GM18520 (cell line): ENCODE results near the gene PLCB3.

Source experiments
- ATAC-seq: cut with Tn5 transposase; IDR thresholded peaks from one replicate; pipeline ENCODE4 v1.9.1; 2021; ENCODE audit not compliant: unreplicated experiment

PLCB3 gene

DNA sequence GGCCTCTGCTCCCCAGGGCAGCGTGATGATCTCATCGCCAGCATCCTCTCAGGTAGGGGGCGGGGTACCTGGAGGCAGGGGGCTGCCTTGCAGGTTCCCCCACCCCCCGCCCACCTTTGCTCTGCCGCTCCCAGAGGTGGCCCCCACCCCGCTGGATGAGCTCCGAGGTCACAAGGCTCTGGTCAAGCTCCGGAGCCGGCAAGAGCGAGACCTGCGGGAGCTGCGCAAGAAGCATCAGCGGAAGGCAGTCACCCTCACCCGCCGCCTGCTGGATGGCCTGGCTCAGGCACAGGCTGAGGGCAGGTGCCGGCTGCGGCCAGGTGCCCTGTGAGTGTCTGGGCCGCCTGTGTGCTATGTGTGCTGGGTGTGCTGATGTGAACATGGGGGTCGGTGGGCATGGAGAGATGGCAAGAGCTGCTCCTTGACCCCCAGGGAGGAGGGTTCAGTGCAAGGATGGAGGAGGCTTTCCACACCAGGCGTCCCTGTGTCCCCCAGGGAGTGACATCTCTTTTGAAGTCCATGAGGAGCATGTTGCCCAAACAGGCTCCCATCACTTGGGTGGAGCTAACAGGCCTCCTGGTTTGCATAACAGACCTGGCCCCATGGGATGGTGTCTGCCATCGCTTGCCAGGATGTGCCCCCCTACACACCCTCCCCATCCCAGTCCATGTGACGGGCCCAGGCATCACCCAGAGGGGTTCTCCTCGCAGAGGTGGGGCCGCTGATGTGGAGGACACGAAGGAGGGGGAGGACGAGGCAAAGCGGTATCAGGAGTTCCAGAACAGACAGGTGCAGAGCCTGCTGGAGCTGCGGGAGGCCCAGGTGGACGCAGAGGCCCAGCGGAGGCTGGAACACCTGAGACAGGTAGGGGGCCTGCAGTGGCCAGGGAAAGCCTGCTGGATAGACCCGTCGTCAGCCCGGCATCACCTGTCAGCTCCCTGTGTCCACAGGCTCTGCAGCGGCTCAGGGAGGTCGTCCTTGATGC, 14.1 kb downstream of the PLCB3 start:
- ATAC-seq: no peak

DNA sequence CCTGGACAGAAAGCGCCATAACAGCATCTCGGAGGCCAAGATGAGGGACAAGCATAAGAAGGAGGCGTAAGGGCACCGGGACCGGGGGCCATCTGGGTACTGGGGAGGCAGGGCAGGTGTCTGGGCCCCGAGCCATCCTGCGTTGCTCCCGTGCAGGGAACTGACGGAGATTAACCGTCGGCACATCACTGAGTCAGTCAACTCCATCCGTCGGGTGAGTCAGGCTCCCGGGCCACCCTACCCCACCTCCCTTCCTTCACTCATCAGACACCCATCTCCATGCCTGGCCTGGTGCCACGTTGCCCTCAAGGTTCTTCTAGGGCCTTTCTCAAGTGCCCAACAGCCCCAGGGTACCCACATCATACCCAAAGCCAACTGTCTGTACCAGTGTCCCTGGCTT, 15.0 kb downstream of the PLCB3 start:
- ATAC-seq: no peak

DNA sequence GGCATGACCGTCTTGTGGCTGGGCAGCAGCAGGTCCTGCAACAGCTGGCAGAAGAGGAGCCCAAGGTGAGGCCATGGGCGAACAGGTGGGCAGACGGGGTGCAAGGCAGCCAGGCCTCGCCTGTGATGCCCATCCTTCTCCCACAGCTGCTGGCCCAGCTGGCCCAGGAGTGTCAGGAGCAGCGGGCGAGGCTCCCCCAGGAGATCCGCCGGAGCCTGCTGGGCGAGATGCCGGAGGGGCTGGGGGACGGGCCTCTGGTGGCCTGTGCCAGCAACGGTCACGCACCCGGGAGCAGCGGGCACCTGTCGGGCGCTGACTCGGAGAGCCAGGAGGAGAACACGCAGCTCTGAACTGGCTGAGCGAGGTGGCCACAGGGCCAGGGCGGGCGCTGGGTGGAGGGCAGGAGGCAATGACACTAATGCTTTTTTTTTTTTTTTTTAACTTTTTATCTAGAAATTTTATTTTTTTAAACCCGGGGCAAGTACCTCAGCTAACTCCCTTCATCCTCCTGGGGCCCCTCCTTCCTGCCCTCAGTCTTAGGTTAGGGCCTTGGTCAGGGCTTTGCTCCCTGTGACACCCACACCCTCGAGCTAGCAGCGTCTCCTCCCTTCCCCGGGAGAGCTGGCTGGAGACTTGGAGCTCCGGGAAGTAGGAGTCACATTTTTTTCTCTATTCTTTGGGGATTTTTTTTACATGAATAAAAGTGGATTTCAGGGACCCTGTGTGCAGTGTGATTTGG, 16.0 kb downstream of the PLCB3 start:
- no peak for ATAC-seq

DNA sequence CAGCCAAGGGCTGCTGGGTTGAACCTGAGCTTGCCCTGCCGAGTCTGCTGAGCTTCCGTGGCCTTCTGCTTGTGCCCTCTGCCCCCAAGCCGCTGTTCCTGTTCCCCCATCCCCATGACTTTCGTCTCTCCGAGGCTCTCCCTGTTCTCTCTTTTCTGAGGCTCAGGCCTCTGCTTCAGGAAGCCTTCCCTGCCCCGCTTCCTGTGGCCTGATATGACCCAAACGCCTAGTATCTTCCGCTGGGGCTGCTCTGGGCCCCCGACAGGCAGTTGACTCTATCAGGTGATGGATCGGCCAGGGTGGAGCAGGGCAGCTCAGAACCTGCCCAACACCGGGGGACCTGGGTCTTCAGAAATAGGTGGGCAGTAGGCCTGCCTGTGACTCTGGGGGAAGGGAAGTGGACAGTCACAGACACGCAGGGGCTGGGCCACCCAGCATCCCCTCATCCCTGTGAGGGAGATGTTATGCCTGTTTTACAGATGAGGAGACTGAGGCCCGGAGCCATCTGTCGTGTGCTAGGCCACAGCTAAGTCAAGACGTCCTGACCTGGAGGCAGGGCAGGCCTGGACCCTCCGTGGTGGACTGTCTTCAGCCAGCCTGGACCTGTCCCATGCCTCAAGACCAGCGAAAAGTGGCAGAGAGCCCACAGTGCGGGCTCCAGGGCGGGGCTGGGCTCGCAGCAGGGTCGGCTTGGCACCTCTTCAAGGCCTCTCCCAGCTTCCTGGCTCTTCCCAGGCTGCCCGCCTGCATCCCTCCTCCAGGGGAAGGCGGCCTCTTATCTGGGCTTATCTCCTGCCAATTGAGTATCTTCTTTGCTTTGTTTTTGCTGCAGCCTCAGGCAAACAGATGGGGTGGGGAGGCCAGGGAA, 16.9 kb downstream of the PLCB3 start:
- ATAC-seq: no peak

DNA sequence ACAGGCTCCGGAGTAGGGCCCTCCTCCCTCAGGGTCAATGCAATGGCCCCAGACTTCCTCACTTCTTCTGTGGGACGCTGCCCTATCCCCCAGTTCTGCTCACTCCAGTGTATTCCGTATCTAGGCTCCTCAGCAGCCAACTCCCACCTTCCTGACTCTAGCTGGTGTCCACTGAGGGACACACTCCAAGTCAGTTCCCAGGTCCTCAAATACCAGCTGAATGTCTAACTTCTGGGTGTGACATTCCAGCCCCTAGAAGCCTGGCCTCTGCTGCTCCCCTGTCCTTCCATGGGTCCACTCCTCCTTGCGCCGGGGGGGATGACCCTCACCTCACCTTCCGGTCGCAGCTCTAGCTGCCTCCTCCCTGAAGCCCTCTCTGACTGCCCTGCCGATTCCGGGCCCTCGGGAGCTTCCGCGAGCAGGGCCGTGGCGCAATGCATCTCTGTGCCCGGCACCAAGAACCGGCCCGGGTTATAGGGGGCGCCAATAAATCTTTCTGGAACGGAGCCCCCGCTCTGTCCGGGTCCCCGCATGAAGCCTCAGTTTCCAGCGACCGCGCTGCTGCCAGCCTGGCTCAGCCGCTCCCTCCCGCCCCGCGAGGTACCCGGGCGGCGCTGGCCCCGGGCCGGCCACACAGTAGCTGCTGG, 17.7 kb downstream of the PLCB3 start:
- ATAC-seq: peak; percentile 5

DNA sequence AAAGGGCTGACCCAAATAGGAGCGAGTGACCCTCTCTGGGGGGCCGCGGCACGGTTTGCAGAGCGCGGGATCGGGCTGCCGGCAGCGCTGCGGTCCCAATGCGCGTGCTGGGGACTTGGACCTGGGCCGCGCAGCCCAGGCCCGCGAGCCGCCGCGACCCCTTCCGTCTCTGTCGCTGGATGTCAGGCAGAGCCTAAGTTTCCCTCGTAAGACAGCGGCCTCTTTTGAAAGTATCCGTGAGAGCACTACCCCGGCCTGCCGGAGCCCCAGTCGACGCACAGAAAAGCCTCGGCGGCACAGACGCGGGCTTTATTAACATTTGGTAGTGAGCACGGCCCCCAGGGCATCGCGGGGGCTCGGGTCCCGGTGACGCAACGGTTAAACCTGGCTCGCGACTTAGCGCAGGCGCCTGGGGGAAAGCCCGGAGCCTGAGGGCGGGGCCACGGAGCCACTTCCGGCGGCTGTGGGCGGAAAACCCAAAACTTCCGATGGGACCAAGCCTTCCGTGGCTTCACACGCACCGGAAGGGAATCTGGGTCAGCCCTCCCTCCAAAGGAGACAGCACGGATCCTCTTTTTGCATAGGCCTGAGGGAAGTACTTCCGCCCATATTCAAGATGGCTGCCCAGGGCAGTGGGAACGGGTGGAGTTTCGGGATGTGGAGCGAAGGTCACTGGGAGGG, 18.4 kb downstream of the PLCB3 start:
- ATAC-seq: peak; percentile 72

DNA sequence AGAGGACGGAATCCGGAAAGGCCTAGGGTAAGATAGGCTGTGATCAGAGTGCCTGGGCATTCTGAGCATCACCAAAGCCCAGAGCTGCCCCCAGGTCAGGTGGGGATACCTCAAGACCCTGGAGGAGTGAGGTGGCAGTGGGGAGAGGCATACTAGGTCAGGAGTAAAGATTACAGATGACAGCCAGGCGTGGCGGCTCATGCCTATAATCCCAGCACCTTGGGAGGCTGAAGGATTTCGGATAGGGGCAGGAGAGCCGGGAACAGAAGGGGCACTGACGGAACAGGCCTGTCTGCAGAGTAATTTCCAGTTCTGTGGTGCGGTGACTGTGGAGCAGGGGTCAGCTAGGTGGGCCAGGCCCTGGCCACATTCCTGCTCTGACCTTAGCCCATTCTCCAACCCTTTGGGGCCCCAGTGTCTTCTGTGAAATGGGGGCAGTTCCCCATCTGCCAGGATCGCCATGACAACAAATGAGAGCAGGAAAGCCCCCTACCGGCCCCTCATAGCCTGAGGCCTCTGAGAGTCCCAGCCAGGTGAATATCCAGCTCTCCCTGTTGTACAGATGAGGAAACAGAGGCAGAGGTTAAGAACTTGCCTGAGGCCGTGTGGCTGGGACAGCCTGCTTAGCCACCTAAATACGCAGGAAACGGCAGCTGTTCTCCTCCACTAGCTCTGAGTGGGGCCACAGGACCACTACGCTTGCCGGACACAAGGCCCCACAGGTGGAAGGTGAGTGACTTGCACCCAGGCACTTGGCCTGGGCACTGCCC, 23.9 kb downstream of the PLCB3 start:
- ATAC-seq: no peak

DNA sequence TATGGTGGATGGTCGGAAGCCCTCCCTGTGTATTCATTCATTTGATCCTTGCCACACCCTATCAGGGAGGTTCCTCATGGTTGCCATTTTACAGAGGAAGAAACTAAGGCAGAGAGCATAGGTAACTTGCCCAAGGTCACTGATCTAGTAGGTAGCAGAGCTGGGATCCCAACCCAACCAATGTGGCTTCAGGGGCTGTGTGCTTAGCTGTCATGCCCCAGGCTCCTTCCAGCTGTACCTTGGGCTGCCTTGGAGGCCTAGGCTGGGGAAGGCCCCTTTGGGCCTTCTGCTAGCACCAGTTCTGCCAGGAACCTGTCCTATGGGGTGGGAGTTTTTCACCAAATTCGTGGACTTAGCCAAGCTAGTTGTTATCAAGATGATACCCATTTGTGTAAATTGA, 24.5 kb downstream of the PLCB3 start:
- no peak for ATAC-seq

DNA sequence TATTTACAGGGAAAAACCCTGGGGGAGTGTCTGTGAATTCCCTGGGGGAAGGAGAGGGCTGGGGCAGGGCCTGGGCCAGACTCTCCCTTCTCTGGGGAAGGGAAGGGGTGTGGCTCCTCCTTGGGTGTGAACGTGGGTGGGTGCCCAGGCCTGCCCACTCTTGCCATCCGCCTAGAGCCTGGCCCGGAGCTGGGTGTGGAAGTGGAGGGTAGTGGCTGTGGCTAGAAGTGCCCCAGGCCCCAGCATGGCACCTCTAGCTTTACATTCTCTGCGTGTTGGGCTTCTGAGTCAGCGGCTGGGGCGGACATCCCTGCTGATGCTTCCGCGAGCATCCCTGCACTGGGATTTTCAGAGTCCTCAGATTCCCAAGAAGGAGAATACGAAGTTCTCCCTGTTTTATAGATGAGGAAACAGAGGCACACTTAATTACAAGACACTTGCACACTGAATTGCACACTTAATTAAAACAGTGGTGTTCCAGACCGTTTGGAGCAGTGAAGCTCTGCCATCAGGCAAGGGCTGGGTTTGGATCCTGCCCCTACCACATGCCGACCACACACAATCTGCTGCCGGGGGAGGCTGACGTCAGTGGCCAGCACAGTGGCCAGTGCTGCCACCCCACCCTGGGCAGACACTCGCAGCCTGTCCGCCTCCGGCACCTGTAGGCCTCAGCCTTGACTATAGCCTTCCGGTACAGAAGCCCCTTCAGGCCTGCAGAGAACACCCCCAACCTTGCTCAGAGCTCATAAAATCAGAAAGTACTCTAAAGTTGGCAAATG, 25.5 kb downstream of the PLCB3 start:
- no peak for ATAC-seq

DNA sequence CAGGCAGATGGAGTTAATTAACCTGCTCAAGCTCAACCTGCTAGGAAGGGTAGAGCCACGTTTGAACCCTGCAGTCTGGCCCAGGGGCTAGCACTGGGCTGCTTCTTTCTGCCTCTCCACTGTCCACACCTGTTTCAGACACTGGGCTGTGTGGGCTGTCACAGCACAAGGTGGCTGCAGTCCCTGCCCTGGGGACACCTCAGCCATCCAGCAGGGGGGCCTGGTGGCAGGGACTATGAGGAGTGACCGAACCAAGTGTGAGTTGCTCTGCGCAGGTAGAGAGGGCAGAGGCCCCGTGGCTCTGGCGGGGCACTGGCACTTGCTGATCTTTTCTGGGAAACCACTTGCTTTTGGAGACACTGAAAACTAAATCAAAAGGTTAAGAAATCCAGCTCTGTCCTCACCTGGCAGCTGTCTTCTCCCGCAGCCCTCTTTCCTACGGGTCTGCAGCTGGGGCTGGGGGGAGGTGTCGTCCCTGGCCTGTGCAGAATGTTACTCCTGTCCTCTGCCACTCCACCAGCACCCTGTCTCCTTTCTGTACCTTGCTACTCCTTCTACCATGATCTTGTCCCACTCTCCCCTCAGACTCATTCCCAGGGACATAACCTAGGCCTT, 27.4 kb downstream of the PLCB3 start:
- ATAC-seq: no peak

DNA sequence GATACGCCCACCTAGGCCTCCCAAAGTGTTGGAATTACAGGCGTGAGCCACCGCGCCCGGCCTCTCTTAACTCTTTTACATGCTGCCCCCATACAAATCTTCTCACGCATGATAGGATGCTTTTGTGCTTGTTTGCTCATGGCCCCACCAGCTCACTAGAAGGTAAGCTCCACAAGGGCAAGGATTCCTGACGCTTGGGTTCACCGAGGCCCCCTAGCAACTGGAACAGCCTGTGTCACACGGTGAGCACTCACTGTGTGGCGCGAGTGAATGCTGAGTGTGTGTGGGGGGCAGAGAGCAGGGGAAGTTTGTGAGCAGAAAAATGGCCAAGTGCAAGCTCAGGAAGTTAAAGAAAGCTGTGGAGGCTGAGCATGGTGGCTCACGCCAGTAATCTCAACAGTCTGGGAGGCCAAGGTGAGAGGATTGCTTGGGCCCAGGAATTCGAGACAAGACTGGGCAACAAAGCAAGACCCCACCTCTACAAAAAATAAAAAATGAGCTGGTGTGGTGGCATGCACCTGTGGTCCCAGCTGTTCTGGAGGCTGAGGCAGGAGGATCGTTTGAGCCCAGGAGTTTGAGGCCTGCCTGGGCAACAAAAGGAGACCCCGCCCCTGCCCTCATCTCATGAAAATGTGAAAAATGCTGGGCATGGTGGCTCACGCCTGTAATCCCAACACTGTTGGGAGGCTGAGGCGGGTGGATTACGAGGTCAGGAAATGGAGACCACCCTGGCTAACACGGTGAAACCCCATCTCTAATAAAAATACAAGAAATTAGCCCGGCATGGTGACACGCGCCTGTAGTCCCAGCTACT, 30.8 kb downstream of the PLCB3 start:
- no peak for ATAC-seq

DNA sequence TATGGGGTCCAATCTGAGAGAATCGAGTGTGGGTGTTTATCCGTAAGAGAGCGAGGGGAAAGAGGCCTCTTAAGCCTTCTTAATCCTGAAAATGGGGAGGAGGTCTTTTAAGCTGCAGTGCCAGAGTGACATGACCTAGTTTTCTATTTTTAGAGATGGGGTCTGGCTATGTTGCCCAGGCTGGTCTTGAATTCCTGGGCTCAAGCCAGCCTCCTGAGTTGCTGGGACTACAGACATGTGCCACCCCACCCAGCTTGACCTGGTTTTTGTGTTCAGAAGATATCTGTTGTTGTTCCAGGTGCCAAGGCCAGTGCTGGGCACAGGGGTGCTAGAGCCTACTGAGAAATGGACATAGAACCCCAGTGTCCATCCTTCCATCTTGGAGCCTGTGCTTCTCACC, 31.8 kb downstream of the PLCB3 start:
- no peak for ATAC-seq

DNA sequence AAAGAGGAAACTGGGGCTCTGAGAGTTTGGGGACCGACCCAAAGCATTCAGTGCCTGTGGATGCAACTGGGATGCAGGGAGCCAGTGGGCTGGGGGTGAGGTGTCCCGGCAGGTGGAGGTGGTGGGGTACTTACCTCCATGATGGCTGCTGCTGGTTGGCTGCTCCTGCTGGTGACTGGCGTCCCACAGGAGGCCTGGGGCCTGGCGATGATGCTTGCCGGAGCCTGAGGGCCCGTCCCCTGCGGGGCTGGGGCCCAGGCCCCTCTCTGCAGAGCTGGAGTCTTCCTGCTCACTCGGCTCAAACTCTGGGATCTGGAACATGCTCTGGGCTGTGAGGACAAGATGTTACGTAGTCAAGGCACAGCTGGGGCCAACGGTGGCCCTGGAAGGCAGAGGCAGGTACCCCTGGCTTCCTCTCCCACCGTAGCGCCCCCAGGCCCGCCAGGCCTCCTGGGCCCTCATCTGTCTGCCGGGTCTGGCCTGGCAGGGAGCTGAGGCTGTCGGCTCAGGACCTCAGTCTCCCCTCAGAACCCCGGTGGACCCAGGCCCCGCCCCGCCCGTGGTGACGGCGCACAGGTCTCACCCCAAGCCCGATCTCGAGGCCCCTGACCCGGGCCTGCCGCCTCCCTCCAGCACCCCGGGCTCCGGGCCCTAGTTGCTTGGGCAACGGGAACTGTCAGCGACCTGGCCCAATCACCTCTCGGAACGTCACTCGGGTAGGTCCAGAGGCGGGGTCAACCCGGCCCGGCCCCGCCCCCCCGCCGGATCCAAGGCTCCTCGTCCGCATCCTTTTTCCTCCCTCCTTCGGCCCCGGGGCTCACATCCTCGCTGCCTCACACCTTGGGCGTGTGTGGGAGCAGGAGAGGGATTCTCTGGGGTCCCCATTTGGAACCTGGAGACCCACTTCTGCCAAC, 33.0 kb downstream of the PLCB3 start, which contains the start of gene BAD:
Gene BAD (minus strand): TSS at position 618 of the 914 bp plus-strand sequence. CDS start 297 bp downstream, at position 321.
- ATAC-seq: peak; percentile 58

DNA sequence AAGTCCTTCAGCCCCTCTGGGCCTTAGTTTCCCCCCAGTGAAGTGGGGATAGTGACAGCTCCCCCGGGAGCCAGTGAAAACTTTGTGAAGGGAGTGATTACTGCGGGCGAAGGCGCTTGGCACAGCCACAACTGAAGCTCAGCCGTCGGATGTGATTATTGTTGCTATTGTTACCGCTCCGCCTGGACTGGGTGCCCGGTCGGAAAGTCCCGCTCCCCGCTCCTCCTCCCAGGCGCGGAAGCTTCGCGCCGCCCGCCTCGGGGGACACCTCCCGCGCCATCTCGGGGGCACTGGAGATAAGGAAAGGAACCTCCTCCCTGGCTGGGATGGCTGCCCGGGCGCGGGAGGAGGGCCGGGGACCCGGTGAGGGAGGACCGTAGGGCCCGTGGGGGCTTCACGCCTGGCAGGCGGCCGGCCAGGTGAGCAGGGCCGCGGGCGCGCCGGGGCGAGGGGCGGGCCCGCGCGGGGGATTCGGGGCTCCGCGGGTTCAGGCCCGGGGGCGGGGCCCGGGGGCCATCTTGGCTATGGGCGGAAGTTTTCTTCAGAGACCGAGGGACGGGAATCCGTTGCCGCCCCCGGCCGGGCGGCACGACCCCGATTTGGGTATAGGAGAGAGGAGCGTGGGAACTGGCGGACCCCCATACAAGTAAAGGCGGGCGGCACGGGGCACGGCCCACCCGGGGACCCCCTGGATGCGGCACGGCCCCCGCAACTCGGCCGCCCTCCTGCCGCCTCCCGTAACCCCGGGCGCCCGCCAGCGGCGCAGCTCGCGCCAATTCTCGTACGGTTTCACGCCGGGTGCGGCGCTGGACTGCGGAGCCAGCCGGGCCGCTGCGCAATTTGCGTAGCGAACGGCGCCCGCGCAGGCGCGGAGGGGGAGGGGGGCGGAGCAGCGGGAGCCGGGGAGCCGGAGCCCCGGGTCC, 33.9 kb downstream of the PLCB3 start, which contains the start of gene GPR137:
Gene GPR137 (plus strand): TSS at position 887 of the 923 bp plus-strand sequence. CDS start 677 bp downstream, outside the sequence.
- ATAC-seq: peak; percentile 61
